Posterior cingulate gyrus (tissue), 11 donors: ENCODE measurements around the gene IGSF22.
A peak's percentile ranks its signal among the peaks of the same experiment; 100 is the strongest.

Experiments
- DNase-seq, 10 donors: peaks; one replicate each; pipeline versions ENCODE4 v3.0.0 to v3.0.0-alpha.2; 2020 to 2021; ENCODE audit warnings: mixed read lengths in 3 of 10
- intact Hi-C: fragments of 100-400 bp; cut with DNase I; formaldehyde crosslinking; loops from one replicate; pipeline ENCODE4 v1.15.1; 2023

The IGSF22 gene

DNA sequence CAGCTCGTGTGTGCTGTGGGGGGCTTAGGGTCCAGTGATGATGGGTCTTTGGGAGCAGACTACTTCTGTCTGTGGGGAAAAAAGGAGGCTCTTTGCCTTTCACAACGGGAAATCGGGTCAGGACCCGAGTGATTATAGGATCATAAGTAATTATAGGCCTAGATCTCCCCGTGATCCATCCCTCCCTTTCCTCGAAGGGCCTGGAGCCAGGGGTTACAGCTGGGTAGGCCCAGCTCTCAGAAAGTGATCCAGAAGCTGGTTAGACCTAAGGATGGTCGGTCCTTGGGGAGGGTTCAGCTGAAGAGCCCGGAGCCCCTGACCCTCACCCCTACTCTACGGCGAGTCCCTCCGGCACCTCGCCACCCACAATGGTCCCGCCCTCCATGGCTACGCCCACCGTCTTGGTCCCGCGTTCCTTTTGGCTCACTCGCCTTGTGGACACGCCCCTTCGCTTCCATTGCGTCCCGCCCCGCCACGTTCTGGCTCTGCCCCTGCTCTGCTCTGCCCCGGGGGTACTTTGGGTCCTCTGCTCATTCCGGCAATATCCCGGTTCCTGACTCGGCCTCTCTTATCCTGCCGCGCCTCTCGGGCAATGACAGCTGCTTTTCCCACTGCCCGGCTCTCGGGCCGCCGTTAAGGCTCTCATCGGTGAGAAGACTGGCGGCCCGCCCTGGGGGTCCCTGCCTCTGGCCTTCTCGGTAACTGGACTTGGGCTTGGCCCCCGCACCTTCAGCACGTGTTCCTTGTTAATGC is 5.0 kb downstream of the IGSF22 start:
- peak; percentile 54 to 95 (median 72) for DNase-seq
- intact Hi-C loops, result loop anchor here (5.0 kb wide), 1 partner anchor 89 kb away; the partner anchor contains the start of gene SPTY2D1

DNA sequence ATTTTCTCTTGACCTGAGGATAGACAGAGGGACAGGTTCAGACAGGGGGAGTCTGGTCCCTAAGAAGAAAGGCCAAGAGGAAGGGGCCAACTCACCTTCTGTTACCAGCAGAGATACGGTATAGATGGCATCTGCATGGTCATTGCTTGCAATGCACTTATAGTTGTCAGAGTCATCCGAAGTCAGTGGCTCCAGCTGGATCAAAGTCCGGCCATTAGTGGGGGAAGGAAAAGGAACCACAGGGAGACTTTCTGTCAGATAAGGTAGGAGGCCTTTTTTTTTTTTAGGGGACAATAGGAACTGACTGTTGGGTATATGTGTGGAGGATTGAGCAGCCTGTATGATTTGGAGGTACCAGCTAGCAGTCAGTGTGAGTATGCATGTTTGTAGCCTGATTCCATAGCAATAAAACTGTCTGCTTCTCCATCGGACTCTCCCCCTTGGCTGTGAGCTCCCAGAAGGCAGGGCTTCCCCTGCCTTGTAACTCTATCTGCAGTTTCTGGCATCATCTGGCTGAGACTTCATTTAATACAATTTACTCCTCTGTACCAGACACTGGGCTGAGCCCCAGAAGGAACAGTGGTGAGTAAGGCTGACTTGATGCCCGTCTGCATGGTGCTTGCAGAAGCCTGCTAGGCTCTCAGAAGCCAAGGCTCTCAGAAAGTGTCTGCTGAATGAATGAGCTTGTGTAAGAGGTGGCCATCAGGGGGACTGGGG is 5.7 kb downstream of the IGSF22 start:
- peak in 5 of 10 donors; percentile 35 to 93 (median 63) for DNase-seq
- intact Hi-C loops, result loop anchor here (5.0 kb wide), 1 partner anchor 88 kb away; the partner anchor contains the start of gene SPTY2D1

DNA sequence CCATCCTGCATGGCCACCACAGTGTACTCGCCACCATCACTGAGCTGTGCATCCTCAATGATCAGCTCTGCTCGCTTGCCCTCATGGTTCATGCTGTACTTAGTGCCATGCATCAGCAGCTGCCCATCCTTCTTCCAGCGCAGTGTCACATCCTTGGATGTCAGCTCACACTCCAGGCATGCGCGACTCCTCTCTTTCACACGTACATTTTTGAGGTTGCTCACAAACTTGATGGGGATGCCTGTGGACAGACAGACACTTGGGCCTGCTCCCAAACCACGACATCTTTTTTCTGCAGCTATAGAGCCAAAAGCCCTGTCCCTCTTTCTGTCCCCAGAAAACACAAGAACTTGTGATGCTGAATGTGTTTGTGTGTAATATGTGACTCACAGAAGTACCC is 10.5 kb downstream of the IGSF22 start:
- intact Hi-C loops, result no loop called here
- no peak for DNase-seq

DNA sequence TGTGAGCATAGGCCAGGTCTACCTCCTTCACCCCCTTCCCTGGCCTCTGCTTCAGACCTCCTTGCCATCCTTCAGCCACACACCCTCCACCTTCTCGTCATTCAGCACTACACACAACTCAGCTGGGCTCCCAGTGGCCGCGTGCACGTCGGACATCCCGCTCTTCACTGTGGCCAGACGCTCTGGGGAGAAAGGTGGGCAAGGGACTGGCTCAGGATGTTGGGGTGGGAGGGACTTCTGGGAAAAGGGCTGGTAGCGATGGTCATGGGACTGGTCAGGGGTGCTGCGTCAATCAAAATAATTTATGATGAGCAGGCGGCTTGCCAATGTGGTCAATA is 11.6 kb downstream of the IGSF22 start:
- intact Hi-C loops, result no loop called here
- no peak for DNase-seq

DNA sequence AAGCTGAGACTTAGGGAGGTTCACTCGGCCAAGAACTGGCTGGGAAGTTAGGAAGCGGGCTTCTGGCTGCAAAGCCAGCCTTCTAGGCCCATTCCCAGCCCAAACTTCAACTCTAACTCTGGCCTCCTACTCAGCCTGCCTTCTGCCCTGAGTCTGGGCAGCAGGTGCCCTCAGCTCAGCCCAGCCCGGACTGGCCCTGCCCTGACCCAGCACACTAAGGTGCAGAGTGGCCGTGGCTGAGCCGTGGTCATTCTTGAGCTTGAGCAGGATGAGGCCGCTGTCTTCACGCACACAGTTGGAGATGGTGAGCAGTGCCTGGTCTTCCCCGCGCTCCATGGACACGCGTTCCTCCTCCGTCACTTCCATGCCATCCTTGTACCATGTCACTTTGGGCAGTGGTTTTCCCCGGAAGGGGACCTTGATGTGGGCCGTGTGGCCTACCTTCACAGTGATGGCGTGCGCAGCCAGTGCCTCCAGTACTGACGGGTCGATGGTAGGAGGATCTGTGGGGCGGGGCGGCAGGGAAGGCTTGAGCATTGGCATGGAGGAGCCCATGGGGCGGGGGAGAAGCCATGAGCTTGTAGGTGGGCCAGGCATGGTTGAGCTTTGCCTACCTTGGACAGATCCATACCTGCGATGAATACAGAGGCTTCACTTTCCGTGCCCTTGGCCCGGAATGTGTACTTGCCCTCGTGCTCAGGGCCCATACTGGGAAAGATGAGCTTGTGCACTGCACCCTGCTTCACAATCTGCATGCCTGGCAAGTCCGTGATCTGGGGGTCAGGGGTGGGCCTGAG is 12.1 kb downstream of the IGSF22 start:
- peak in 1 of 10 donors; percentile 74 for DNase-seq

DNA sequence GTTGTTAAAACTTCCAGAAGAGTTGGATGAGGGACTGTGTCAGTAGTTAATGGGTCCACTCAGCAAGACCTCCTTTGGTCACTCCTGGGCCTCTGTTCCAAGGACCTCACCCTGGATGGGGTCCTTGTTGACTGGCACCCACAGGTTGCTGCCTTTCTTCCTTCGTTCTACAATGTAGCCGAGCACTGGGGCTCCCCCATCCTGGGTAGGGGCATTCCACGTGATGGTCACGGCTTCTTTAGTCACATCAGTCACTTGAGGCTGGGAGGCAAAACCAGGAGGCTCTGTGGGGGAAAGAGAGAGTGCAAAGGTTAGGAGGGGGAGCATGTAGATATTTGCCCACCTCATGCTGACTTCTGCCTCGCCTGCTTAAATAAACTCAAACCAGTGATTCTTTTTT is 15.4 kb downstream of the IGSF22 start:
- no peak for DNase-seq
- intact Hi-C loops, result no loop called here

More for the DNA sequence above, 12.1 kb downstream of the IGSF22 start:
- intact Hi-C loops, result no loop called here

DNA sequence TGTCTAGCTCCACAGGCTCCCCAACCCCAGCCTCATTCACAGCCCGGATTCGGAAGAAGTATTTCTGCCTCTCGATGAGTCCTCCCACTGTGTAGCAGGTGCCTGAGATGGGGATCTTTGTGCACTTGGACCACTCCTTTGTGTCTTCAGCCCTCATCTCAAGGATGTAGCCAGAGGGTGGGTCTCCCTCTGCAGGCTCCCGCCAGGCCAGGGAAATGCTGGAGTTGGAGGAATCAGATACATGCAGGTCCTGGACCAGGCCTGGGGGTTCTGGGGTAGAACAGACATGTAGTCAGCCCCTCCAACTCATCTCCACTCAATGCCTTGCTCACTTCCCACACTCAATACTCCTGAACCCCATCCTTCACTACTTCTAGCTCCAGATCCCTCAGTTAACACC is 16.6 kb downstream of the IGSF22 start:
- no peak for DNase-seq
- intact Hi-C loops, result no loop called here

DNA sequence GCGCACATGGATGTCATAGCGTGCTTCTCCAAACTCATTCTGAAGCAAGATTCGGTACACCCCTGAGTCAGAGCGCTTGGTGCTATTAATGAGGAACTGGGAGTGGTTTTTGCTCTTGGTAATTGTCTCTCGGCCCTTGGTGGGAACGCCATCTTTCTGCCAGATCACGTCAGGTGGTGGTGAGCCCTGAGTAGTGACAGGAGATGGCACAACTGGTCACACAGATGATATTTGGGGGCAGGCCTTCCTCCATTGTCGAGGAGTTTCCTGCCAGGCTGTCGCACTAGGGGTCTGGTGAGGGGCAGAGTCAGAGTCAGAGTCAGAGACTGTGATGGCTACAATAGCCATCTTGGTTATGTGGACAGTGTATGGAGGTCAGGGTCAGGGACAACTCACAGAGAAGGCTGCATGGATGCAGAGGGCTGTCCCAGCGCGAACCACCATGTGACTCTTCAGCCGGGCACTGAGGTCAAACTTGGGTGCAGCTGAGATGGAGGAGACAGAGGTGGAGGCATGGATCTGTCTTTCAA is 18.1 kb downstream of the IGSF22 start:
- intact Hi-C loops, result no loop called here
- no peak for DNase-seq

DNA sequence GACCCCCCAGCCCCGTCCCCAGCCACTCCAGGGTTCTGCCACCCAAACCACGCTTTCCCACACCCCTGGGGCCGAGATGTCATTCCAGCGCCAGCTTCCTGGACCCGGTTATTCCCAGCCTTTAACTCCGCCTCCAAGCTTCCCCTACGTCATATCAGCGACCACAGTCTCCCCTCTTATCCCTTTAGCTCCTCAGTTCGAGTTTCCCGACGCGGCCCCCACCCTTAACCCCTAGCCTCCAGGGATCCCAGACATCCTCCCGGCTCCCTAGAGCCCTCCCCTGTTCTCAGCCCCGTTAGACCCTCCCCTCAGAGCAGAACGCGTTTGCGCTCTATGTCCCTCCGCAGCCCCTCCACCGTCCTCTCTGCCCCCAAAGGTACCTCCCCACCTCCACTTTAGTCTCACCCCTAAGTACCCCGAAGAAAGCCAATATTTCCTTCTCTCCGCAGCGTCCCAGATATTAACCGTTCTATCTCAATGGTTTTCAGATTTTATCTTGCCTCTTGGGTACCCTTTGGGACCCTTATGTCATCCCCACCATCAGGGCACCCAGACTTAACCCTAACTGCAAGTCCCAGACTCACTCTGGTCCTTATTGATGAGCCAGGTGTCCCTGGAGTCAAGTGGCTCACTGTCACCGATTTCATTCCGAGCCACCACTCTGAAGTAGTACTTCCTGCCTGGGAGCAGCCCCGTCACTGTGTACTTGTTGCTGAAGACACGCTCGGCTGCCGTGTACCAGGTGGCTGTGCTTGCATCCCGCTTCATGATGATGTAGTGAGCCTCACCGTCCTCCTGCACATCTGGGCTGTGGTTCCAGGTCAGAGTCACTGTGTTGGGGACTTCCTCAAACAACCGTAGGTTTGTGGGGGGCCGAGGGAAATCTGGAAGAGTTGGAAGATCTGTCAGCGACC is 19.4 kb downstream of the IGSF22 start:
- intact Hi-C loops, result no loop called here
- DNase-seq, result peak in 8 of 10 donors; percentile 34 to 89 (median 67)

DNA sequence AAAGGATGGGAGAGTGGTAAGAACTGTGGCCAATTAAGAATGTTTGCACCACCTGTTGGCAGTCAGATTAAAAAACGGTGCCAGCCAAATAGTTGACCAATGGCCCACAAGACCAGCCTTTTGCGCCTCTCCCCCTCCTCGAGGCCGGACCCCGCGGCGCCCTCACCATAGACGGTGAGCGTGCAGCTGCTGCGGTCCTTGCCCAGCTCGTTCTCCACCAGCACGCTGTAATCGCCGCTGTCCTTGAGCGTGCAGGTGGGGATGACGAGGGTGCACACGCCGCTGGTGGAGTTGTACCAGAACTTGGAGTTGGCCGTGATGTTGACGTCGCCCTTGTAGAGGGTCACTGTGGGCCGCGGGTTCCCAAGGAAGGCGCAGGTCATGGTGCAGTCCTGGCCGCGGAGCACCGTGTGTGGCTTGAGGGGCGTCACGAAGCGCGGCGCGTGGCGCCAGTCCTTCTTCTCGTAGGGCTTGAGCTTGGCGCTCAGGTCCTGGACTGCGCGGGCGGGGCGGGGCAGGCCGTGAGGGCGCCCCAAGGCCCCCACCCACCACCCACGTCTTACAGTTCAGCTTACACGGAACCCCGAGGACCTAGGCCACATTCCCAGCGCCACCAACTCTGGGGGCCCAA is 20.2 kb downstream of the IGSF22 start:
- DNase-seq, result peak in 2 of 10 donors; percentile 80 to 89
- intact Hi-C loops, result no loop called here

DNA sequence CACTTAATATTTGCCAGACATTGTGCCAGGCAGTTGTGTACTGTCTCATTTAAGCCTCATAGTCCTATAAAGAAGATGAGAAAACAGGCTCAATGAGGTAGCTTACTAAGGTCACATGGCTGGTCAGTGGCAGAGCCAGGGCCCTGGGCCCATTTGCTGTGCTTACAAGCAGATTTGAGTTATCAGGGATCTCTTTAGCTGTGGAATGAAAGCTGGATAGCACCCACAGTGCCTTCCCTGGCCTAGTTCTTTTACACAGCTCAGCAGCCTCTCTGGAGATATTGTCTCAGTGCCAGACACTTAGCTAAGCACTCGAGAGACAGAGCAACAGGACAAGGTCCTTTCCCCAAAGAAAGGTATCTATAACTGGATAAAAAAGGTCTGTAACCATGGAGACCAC is 21.3 kb downstream of the IGSF22 start:
- intact Hi-C loops, result no loop called here
- DNase-seq, result no peak

DNA sequence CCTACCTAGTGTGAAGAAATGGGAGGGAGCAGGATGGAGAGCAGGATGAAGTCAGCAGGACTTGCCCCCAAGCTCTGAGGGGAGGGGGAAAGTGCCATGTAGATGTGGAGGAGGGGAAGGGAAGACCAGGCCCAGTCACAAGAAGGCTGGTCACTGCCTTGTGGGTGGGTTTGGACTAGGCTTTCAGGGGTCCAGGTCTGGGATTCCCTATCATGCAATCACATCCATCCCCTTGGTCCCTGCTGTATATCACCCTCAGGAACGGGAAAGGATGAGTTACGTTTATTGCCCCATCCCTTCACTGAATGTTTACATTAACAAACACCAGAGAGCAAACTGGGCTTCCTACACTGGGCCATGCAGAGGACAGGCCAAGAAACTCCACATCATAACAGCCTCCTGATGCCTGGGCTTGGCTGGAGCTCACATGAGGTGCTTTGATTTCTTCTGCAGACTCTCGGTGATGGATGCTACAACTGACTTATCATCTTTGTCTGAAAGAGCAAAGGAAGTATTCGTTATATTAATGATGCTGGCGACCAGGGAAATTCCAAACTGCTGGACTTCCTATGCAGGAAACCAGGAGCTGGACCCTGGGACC is 21.8 kb downstream of the IGSF22 start:
- no peak for DNase-seq
- intact Hi-C loops, result no loop called here

DNA sequence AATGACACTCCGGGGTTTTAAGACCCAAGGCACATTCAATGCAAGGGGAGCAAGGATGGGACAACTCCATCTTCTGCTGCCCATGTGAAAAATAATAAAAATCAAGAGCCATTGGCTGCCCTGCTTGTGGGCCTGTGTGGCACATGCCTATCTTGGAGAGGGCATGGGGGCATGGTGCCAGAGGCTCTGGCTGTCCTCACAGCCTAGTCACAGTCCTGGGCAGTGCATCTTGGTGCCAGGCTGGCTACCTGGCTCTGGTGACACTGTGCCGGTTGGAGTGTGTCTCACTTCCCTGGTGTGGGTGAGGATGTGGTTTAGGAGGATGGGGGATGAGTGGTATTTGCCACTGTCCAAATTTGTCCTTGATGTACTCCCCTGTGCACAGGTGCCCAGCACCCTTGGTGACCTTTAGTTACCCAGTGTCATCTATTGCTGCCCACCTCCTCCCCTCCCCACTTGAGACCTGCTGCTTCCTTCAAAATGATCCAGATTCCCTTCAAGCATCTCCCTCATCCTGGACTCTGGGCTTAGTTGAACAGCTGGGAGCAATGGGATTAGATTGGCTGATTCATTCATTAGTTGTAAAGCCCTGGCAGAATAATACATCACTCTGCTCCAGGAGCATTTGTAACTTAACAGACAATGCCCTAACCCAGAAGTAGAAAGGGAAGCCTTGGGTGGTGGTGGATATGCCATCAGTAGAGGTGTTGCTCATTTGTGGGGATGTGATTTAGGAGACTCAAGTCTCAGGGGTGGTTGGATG is 22.8 kb downstream of the IGSF22 start:
- intact Hi-C loops, result no loop called here
- no peak for DNase-seq

DNA sequence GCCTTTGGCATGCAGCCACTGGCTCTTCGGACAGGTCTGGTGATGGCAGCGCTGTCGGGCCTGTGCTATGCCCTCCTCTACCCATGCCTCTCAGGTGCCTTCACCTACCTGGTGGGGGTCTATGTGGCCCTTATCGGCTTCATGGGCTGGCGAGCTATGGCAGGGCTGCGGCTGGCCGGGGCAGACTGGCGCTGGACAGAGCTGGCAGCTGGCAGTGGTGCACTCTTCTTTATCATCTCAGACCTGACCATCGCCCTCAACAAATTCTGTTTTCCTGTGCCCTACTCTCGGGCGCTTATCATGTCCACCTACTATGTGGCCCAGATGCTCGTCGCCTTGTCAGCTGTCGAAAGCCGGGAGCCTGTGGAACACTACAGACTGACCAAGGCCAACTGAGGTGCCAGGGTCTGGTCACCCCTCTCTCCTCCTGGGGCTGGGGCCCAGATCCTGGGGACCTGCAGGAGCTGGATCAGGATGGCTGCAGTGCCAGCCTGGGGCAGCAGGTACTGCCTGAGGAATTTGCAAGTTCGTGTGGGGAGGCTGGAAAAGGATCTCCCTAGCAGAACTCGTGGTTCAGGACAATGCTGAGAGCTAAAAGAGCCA is 24.3 kb downstream of the IGSF22 start:
- intact Hi-C loops, result no loop called here
- DNase-seq, result no peak

DNA sequence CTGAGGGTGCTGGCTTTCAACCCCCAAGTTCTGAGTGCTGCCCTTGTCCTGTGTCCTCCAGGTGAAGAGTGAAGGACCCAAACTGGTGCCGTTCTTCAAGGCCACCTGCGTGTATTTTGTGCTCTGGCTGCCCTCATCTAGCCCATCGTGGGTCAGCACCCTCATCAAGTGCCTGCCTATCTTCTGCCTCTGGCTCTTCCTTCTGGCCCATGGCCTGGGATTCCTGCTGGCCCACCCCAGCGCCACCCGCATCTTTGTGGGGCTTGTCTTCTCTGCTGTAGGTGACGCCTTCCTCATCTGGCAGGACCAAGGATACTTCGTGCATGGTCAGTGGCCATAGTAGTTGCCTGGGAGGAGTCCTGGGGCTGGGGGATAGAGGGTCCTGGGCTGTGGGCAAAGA is 25.1 kb downstream of the IGSF22 start:
- intact Hi-C loops, result no loop called here
- DNase-seq, result no peak

DNA sequence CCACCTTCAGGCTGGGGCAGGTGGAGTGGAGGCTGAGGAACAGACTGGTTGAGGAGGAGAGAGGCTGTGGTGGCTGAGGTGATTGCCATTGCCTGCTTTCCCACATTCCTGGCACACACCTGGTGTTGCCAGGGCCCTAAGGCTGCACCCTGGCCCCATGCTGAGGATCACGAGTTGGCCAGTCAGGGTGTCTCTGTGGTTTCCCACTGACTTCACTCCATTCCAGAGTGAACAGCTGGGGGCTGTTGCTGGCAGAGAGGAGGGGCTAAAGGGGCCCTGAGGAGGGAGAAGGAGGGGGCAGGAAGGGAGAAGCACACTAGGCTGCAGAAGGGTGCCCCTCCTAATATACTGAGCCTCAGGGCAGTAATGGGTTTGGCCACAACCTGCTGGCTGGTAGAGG is 25.6 kb downstream of the IGSF22 start:
- DNase-seq, result peak in 1 of 10 donors; percentile 82
- intact Hi-C loops, result no loop called here

DNA sequence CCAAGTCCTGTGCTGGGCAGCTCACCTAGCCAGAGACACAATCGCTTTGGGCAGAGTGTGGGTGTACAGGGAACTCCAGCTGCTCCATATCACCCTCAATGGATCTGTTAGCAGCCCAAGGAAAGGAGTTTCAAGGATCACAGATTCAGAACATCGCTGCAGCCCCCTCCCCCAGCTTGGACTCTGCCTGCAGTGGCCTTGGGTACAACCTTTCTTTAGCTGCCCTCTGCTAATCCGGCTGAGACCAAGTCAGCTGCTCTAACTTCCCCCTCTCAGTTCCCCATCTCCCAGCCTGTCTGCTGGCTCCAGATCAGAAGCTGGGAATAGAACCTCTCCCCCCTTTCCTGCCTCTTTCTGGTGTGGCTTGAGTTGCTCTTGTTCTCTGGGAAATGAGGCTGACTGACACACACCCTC is 26.1 kb downstream of the IGSF22 start:
- peak in 6 of 10 donors; percentile 20 to 87 (median 40) for DNase-seq
- intact Hi-C loops, result loop anchor here (5.0 kb wide), 2 partner anchors 63 to 113 kb away; partner anchors contain the start of gene UEVLD

DNA sequence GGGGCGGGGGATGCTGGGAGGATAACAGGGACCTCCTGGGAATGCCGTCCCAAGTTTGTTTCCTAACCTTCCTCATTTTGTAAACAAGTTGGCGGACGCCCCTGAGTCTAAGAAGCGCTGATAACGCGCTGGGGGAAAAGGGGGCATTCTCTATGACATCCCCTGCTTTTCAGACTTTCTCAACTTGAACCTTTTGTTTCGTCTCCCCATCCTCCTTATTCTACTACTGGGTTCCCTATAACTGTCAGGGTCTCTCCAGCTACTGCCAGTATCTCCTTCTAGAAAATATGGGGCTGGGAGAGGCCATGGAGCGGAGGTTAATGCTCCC is 26.8 kb downstream of the IGSF22 start:
- intact Hi-C loops, result loop anchor here (5.0 kb wide), 2 partner anchors 62 to 112 kb away; partner anchors contain the start of gene UEVLD
- no peak for DNase-seq
